NCI-H2196 (cell line): Measurements from ENCODE around the gene GPR25.

Experiments
- DNase-seq: peaks from one replicate; lab custom pipeline; 2025; ENCODE audit not compliant: unreplicated experiment; lab: John Stamatoyannopoulos, UW

Gene GPR25

DNA sequence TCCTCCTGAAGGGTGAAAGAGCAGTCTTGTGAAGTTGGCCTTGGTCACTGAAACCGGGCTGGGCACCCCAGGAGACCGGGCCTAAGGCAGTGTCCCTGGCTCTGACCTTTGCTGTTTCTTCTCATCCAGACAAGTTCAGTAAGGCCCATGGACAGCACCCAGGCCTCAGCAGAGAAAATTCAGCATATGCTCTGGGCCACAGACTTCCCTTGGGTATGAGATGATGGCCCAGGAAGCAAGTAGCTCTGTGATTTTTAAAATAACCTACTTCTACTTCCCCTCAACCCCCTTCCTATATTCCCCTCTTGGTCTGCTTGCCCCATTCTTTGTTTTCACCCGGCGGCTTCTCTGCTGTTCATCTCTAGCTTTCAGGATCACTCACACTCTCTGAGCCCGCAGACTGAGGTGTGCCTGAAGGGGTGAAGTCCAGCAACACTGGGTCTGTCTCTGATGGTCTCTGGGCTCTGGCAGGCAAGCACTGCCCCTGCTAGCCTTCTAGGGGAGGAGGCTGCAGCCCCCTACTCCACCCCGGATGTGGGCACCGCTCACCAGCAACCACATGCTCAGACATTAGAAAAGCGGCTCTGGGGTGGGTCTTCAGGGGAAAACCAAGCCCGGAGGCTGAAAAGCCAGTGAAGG lies 2.9 kb upstream of the GPR25 start:
- no peak for DNase-seq

DNA sequence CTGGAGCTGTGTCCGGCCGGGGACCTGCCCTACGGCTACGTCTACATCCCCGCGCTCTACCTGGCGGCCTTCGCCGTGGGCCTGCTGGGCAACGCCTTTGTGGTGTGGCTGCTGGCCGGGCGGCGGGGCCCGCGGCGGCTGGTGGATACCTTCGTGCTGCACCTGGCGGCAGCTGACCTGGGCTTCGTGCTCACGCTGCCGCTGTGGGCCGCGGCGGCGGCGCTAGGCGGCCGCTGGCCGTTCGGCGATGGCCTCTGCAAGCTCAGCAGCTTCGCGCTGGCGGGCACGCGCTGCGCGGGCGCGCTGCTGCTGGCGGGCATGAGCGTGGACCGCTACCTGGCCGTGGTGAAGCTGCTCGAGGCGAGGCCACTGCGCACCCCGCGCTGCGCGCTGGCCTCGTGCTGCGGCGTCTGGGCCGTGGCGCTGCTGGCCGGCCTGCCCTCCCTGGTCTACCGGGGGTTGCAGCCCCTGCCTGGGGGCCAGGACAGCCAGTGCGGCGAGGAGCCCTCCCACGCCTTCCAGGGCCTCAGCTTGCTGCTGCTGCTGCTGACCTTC lies 412 bp downstream of the GPR25 start:
- no peak for DNase-seq

DNA sequence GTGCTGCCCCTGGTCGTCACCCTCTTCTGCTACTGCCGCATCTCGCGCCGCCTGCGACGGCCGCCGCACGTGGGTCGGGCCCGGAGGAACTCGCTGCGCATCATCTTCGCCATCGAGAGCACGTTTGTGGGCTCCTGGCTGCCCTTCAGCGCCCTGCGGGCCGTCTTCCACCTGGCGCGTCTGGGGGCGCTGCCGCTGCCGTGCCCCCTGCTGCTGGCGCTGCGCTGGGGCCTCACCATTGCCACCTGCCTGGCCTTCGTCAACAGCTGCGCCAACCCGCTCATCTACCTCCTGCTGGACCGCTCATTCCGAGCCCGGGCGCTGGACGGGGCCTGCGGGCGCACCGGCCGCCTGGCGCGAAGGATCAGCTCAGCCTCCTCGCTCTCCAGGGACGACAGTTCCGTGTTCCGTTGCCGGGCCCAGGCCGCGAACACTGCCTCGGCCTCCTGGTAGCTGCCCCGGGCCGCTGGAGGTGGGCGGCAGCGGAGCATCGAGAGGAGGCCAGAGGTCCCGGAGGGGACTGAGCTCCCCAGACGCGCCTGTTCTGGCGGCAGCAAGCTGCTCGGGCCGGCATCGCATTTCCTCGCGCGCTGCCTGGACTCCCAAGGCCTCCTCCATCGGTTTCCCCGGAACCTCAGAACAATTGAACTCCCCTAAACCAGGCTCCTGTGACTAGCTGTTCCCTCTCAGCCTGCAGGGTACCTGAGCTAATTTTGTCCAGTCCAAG lies 1.1 kb downstream of the GPR25 start:
- no peak for DNase-seq

DNA sequence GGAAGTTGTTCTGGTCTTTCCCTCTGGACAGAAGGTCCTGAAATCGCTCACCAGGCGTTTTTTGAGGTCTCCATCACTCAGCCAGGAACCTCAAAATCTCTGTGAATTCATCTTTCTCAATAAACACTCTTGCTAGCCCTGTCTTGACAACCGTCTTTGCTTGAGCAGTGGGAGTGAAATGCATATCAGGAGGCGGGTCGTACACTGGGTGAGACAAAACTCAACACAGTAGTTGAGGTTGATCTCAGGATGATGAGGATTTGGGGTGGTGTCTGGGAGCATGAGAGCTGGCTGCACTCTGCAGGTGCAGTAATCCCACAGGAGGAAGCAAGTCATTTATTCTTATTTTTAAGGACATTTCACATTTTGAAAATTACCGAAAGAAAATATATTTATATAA lies 1.9 kb downstream of the GPR25 start:
- DNase-seq, result no peak

DNA sequence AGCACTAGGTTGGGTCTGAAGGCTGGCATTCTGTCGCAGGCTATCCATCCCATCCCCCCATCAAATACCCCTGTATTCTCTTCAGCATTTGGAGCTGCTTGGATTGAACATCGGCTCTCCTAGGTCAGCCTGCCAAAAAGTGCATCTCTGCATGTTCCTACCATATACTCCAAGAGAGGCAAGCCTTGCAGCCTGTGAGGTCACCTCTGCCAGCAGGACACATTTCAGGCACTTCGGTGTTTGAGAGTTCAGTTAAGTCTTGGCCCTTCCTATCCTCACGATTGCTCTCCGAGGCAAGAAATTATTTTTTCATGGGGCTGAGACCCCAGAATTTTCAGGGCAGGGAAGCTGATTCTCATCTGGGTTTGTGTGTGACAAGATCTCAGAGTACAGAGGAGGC lies 2.6 kb downstream of the GPR25 start:
- DNase-seq, result no peak

DNA sequence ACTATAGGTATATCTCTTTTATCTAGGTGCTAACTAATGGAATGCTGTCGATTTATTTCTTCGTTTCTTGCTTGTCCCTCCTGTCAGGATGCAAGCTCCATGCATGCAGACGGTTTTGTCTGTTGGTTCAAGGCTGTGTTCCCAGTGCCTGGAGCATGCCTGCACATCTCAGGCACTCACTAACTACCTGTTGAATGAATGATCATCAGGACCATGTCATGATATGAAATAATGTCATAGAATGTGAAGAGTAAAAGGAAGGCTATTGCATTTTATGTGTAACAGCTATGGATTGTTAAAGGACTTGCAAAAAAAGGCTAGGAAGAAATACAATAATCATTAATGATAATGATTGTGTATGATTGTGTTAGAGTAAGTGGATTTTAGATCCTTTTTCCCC lies 4.2 kb downstream of the GPR25 start:
- no peak for DNase-seq

DNA sequence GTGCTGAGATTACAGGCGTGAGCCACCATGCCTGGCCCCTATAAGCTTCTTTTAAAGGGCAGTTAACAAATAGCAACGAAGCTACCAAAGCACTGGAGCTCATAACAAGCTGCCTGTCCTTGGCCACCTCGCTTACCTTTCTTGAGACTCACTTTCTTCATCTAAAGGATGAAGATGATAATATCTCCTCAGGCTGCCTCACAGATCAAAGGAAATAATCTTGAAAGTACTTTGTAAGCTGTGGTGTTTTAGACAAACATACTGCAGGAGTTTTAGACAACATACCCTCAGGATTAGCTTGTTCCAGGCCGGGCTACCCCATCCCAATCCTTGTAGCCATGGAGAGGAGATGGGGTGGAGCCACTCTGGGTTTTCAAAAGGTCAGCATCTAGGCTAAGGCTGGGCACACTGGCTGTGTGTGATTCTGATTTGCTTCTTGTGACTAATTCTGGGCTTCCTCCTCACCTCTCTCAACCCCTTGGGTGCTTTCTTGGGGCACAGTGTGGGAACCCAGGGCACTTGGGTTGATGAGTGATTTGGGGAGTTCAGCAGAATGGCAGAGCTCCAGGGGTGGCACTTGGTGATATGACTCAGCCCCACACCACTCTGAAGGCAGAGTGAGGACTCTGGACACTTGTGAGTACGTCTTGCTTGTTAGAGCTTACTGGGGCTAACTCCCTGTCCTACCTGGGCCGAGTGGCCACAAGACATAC lies 5.2 kb downstream of the GPR25 start:
- no peak for DNase-seq

DNA sequence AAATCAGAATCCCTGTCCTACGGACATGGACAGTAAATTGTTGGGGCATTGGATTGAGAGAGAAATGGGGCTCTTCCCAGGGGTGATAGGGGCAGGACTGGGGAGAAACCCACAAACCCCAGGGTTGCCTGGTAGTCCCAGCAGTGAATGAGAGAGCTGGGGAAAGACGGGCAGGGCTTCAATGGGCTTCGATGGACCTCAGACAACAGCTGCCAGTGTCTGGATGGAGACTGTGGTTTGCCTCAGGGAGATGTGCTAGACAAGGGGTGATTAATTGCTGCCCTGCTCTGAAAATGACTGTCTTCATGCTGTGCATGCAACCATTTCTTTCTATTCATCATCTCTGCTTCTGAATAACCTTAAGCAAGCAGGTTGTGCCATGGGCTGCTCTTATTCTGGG lies 7.4 kb downstream of the GPR25 start:
- no peak for DNase-seq

DNA sequence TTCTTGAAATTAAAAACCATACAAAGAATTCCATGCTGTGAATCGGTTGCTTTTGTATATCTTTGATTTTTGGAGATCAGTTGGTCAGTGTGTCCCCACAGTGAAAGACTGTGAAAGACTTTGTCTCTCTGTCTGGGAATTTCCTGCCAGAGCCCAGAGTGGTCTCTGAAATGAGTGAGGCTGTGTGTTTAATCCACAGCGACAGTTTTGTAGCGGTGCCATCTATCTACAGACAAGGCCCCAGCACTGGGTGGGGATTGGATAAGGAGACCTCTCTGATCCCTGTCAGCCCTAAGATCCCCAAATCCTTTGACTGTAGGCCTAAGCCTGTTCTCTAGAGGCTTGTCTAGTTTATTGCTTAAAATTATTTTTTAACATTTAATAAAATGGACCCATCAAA lies 10.3 kb downstream of the GPR25 start:
- no peak for DNase-seq

DNA sequence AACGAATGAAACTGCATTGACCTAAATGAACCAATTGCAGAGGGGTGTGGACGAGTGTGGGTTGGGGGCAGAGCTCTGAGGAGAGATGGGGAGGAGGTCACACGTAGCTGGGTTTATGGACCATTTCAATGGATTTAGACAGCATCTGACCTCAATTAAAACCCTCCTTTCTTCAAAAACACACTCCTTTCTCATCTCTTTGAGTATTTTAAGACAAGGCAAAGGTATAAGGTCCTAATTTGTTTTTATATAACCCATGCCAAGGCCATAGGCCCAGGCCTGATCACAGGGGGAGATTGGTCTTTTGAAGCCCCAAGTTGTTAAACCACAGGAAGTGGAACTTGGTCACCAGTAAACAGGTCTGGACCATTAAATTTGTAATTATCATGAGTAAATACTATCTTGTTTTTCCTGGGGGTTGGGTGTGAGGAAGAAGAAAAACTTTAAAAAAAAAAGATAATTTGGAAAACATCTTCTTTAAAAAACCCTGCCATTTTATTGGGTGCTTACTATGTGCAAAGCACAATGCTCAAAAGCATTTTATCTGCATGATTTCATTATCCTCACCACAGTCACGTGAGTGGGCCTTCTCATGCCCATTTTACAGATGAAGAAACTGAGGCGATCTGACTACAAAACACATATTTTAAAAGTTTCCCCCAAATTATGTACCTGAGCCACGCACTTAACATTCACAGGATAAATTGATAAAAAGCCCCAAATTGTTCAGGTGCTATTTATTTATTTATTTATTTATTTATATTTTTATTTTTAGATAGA lies 13.0 kb downstream of the GPR25 start:
- no peak for DNase-seq

DNA sequence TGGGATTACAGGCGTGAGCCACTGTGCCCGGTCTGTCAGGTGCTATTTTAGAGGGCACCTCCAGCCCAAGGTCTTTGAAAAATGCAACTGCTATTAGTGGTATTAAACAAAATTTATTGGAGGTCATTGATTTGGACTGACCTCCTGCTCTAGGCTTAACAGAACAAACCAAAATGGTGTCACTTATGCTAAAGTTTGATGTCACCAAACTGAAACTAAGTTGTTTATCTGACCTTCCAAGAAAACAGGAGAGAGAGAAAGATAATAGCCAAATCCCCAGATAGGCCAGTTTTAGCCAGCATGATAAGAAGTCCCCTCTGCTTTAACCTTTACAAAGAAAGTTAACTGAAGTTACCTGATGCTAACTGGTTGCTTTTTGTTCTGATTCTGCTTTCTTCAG lies 13.8 kb downstream of the GPR25 start:
- DNase-seq, result no peak

DNA sequence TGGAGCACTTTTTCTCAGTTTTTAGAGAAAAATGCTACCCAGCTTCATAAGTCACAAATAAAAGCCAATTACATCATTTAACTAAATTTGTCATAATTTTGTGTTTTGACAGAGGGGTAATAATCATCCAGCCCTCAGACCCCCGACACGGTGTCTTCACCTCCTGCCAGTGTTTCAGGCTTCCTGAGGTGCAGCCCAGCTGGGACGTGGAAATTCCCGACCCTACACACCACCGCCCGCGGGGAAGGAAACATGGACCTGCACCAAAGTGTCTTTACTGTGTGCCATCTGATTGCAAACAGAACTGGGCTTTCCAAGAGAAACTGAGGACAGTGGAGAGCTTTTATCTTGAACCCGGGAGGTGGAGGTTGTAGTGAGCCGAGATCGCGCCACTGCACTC lies 14.3 kb downstream of the GPR25 start:
- no peak for DNase-seq

DNA sequence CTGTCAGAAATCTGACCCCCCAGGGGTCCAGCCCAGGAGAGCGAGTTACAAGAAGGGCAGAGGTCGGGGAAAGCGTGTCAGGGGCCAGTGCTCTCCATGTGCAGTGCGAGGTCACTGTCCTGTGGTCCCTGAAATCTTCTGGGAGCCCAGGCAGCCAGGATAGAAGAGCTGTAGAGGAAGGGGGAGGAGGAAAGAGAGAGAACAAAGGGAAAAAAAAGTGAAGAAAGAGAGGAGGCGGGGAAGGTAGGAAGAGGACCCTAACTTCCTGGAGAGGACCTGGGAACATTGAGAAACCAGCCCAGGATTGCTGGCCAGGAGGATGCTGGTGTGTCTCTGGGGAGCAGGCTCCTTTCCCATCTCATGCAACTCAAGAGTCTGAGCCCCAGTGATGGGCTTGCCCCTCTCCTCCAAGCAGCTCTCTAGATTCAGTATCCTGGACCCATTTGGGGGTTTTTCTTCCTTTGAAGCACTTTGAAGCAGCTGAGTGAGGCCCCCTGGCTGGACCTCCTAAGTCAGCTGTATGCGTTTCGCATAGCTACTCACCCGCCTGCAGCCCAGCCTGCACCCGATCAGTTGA lies 15.1 kb downstream of the GPR25 start:
- DNase-seq, result no peak

DNA sequence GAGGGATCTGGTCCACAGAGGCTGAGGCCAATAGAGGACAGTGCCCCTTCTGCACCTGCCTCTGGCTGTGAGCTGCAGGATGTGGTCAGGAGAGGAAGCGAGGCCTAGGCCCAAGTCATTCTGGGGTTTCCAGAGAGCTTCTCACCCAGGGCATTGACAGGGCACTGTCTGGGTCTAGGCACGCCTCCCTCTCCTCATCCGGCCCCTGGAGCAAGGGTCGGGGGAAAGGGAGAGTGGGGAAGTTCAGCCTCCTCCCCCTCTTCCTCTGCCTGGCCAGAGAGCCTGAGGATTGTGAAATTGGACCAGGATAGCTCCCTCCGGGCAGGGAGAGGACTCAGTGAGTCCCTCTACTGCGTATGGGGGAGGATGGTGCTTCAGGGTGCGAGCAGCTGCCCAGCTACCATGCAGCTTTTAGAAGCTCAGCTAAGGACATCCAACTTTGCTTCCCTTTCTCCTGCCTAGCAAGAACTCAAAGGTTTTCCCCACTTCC lies 15.6 kb downstream of the GPR25 start:
- DNase-seq, result no peak

DNA sequence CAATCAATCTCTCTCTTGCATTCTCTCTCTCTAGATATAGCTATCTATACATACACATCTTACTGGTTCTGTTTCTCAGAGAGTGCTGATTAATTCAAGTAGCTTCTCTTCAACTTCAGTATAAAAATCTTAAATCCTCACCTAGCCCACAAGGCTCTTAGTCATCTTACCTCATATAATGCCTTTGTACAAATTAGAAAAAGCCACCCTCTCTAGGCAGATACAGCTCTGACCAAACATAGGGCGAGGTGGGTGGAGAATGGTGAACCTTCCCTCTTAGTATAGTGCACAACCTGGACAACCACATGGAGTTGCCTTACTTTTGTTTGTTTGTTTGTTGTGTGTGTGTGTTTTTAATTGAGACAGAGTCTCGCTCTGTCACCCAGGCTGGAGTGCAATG lies 16.8 kb downstream of the GPR25 start:
- DNase-seq, result no peak

DNA sequence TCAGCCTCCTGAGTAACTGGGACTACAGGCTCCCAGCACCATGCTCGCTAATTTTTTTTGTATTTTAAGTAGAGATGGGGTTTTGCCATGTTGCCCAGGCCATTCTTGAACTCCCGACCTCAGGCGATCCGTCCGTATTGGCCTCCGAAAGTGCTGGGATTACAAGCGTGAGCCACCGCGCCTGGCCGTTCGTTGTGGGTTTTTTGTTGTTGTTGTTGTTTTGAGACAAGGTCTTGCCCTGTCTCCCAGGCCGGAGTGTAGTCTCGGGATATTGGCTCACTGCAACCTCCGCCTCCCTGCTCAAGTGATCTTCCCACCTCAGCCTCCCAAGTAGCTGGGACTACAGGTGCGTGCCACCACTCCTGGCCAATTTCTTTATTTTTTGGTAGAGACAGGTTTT lies 17.2 kb downstream of the GPR25 start:
- no peak for DNase-seq

DNA sequence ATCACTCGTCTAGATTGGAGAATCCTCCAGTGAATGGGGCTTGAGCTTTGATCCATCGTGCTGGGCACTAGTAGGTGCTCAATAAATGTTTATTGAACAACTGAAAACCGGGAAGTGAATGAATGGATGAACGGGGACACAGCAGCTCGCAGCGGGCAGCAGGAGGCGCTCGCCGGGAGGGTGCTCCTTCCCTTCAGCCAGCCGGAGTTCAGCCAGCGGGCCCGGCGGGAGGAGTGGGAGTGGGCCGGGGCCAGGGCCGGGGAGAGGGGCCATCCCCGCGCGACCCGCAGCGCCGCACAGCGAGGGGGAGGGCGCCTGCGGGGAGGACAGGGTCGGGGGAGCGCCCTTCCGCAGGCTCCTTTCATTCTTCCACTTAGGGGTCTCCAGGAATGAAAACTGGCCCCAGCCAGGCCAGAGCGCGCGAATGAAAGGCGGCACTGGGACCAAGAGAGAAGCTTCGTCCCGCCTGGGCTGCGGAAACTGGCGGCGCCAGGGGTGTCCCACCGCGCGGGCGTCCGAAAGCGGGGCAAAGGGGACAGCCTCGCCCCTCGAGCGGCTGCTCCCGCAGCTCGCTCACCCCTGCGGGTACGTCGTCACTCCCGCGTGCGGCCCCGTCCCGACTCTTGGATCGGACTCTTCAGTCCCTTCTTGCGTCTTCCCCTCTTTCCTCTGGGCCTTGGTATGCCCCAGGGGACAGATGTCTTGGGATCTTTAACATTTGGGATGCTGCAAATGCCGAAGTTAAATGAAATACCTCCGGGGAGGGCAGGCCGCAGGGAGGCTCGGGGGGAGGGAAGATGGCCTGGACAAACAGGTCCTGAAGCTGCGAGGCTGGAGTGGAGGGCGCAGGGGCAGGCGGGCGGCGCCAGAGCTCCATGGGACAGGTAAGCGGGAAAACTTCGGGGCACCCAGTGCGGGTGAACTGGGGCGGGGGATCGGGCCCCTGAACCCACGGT lies 18.3 kb downstream of the GPR25 start:
- peak; percentile 25 for DNase-seq

DNA sequence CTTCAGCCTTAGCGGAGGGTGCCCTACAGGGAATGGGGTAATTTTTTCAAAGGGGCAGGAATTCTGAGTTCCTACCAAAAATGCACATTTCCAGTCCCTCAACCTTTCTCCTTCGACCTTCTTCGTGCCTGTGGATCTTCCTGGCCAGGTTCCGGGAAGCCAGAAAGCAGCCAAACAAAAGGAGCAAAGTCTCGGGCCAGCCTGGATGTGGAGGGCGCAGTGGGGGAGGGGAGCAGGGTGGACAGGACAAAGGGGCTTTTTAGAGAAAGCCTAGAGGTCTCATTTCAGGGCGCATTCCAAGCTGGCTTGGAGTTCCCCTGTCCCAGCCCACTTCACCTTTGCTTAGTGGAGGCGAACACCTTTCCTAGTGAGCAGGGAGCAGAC lies 19.0 kb downstream of the GPR25 start:
- no peak for DNase-seq

DNA sequence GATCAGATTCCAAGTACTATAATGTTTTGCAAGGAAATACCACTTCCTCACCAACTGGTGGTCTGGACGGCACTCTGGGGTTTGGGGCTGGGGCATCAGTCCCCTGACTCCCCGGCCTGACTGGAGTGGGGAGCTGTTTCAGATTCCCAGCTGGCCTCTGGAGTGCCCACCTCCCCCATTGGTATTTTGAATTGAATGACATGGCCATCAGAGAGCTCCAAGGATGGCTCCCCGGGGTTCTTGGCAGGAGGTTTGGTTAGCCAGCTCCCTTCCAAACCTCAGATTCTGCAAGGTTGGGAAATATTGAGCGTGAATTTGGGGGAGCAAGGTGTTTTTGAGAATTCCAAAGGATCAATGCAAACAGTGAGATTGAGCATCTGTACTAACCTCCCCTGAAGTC lies 19.8 kb downstream of the GPR25 start:
- DNase-seq, result no peak

DNA sequence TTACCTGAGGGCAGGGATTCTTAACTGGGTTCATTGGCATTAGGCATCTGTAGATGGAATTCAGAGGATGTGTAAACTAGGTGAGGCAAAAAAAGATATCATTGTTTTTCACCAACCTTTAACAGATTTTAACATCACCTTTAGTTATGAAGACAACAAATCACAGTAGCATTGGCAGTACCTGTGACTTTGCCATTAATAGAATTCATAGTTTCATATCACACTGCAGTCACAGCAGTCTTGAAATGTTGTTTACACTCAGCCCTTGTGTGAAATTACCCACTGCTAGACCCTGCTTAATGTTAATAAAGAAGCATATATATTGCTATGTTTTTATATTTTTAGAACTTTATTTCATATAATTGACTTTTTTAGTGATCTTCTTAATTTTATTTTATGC lies 20.2 kb downstream of the GPR25 start:
- no peak for DNase-seq
